Measurements from ENCODE around the gene NPFFR1. TPM values are rescaled to one million over a fixed set of nuclear protein-coding genes. Genes with fewer than 3 reads are reported as not detected.

Gene NPFFR1
- total RNA-seq, 1 donor from 2014 or later, result not detected

DNA sequence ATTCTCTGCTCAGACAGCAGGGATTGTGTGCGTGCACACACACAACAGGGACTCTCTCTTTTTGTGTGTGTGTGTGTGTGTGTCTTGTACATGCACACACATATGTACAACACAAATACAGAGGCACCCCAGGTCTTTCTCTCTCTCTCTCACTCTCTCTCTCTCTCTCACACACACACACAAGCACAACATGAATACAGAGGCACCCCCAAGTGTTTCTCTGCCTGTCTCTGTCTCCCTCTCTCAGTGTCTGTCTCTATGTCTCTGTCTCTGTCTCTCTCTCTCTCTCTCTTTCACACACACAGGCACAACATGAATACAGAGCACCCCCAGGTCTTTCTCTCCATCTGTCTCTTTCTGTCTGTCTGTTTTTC, 746 bp downstream of the NPFFR1 start:
- H3K27ac Mint-ChIP-seq (ENCODE audit: unreplicated experiment), result no peak overlapping the region
- no peak overlapping the region for H3K4me3 Mint-ChIP-seq (ENCODE audit: unreplicated experiment)
- no peaks in the 10 kb centered on the region for H3K36me3 Mint-ChIP-seq (ENCODE audit: unreplicated experiment)
- no peaks in the 10 kb centered on the region for H3K9me3 Mint-ChIP-seq (ENCODE audit: unreplicated experiment)
- H3K27me3 Mint-ChIP-seq (ENCODE audit: unreplicated experiment), result peaks cover 61% of the 10 kb centered on the region
- peaks cover 2% of the 10 kb centered on the region for H3K4me1 Mint-ChIP-seq (ENCODE audit: unreplicated experiment)
- no peak for TF ChIP-seq CTCF (IDR thresholded peaks at IDR 0.05)
- DNase-seq (ENCODE audit: extremely low spot score, unreplicated experiment), result no peak

DNA sequence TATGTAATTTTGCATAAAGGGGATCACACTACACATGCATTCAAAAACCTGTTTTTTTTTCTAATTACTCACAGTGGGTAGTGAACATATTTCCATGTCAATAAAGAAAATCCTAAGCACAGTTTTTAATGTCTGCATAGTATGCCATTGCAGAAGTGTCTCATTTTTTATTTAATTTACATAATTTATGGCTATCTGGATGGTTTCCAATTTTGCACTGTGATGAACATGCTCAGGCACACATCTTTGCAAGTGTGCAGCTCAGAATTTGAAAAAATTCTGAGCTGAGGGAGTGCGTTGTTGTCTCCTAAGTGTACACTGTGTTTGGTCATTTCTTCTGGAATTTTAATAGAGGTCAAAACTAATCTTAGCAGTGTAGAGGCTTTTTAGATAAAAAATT, 2.2 kb downstream of the NPFFR1 start:
- no peaks in the 10 kb centered on the region for H3K36me3 Mint-ChIP-seq (ENCODE audit: unreplicated experiment)
- H3K9me3 Mint-ChIP-seq (ENCODE audit: unreplicated experiment), result no peaks in the 10 kb centered on the region
- TF ChIP-seq CTCF (IDR thresholded peaks at IDR 0.05), result no peak
- H3K4me1 Mint-ChIP-seq (ENCODE audit: unreplicated experiment), result peaks cover 2% of the 10 kb centered on the region
- no peak overlapping the region for H3K27ac Mint-ChIP-seq (ENCODE audit: unreplicated experiment)
- DNase-seq (ENCODE audit: extremely low spot score, unreplicated experiment), result no peak
- peaks cover 59% of the 10 kb centered on the region for H3K27me3 Mint-ChIP-seq (ENCODE audit: unreplicated experiment)
- no peak overlapping the region for H3K4me3 Mint-ChIP-seq (ENCODE audit: unreplicated experiment)

DNA sequence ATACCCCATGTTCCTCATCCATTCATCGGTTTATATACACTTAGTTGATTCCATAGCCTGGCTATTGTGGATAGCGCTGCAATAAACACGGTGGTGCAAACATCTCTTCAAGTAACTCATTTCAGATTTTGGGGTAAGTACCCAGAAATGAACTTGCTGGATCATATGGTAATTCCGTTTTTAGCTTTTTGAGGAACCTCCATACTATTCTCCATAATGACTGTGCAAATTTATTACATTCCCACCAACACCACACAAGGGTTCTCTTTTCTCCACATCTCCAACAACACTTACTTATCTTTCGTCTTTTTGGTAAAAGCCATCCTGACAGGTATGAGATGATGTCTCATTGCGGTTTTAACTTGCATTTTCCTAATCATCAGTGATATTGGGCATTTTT, 3.7 kb downstream of the NPFFR1 start:
- Mint-ChIP-seq H3K9me3 (ENCODE audit: unreplicated experiment) (no peaks in the 10 kb centered on the region), H3K36me3 (ENCODE audit: unreplicated experiment) (no peaks in the 10 kb centered on the region), H3K27me3 (ENCODE audit: unreplicated experiment) (peaks cover 46% of the 10 kb centered on the region), H3K4me1 (ENCODE audit: unreplicated experiment) (peaks cover 2% of the 10 kb centered on the region), H3K27ac (ENCODE audit: unreplicated experiment) (no peak overlapping the region), H3K4me3 (ENCODE audit: unreplicated experiment) (no peak overlapping the region)
- no peak for TF ChIP-seq CTCF (IDR thresholded peaks at IDR 0.05)
- DNase-seq (ENCODE audit: extremely low spot score, unreplicated experiment), result no peak

DNA sequence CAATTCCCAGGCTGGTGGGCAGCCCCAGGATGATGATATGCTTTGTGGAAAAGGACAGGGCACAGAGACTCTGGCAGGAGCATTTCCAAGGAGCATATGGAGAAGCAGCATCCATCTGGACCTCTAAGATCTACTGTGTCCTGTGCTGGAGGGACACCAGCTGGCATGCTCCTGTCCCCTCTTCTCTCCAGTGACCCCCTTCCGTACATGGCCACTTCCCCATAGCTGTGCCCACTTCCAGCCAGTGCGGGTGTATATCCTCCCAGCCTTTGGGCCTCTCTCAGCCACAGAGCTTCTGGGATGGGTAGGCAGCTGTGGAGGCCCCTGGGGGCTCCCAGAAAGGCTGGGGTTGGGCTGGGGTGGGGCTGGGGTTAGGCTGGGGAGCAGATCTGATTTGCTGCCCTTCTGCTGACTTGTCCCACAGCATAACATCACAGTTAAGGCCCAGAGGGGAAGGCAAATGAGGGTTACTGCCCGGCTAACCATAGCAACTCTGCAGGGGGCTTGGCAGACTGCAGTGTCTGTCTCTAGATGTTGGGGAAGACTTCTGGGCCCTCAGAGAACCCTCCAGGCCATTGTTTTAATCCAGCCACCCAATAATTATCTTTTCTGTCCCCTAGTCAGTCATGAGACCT, 6.3 kb downstream of the NPFFR1 start:
- Mint-ChIP-seq H3K36me3 (ENCODE audit: unreplicated experiment) (no peaks in the 10 kb centered on the region), H3K27ac (ENCODE audit: unreplicated experiment) (no peak overlapping the region), H3K4me3 (ENCODE audit: unreplicated experiment) (no peak overlapping the region), H3K27me3 (ENCODE audit: unreplicated experiment) (peaks cover 24% of the 10 kb centered on the region), H3K4me1 (ENCODE audit: unreplicated experiment) (no peaks in the 10 kb centered on the region), H3K9me3 (ENCODE audit: unreplicated experiment) (no peaks in the 10 kb centered on the region)
- no peak for DNase-seq (ENCODE audit: extremely low spot score, unreplicated experiment)
- no peak for TF ChIP-seq CTCF (IDR thresholded peaks at IDR 0.05)

- no peak for DNase-seq (ENCODE audit: extremely low spot score, unreplicated experiment)
- Mint-ChIP-seq H3K9me3 (ENCODE audit: unreplicated experiment) (no peaks in the 10 kb centered on the region), H3K27ac (ENCODE audit: unreplicated experiment) (no peak overlapping the region), H3K36me3 (ENCODE audit: unreplicated experiment) (no peaks in the 10 kb centered on the region), H3K27me3 (ENCODE audit: unreplicated experiment) (peaks cover 1% of the 10 kb centered on the region), H3K4me3 (ENCODE audit: unreplicated experiment) (no peak overlapping the region), H3K4me1 (ENCODE audit: unreplicated experiment) (no peaks in the 10 kb centered on the region)
- no peak for TF ChIP-seq CTCF (IDR thresholded peaks at IDR 0.05)
These were observed 9.2 kb downstream of the NPFFR1 start for GRCh38 chr10:70274643-70275042.
